ENCODE data around the gene SLC4A2. TPM values are rescaled to one million over a fixed set of nuclear protein-coding genes. Genes with fewer than 3 reads are reported as not detected.

The SLC4A2 gene
- total RNA-seq, 1 donor from 2014 or later = 182 TPM

DNA sequence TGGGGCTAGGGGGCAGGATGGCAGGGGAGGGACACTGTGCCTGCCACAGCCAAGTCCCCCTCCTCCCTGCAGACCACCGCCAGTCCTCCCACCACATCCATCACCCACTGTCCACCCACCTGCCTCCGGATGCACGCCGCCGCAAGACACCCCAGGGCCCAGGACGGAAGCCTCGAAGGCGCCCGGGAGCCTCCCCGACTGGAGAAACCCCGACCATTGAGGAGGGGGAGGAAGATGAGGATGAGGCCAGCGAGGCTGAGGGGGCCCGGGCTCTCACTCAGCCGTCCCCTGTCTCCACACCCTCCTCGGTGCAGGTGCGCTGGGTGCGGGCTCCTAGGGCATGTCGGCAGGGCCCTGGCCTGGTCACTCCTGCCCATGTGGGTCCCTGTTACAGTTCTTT lies 5.1 kb downstream of the SLC4A2 start:
- DNase-seq = no peak
- intact Hi-C loops (cut with DNase I) = no loop called here
- ATAC-seq = no peak
- no peaks in the 10 kb centered on the region for H3K27me3 ChIP-seq (ENCODE audit: low read depth)
- peaks cover 27% of the 10 kb centered on the region for H3K4me1 ChIP-seq
- no peaks in the 10 kb centered on the region for H3K9me3 ChIP-seq
- no peak overlapping the region for H3K27ac ChIP-seq
- H3K36me3 ChIP-seq = peaks cover 67% of the 10 kb centered on the region
- TF ChIP-seq, protein P1, sequence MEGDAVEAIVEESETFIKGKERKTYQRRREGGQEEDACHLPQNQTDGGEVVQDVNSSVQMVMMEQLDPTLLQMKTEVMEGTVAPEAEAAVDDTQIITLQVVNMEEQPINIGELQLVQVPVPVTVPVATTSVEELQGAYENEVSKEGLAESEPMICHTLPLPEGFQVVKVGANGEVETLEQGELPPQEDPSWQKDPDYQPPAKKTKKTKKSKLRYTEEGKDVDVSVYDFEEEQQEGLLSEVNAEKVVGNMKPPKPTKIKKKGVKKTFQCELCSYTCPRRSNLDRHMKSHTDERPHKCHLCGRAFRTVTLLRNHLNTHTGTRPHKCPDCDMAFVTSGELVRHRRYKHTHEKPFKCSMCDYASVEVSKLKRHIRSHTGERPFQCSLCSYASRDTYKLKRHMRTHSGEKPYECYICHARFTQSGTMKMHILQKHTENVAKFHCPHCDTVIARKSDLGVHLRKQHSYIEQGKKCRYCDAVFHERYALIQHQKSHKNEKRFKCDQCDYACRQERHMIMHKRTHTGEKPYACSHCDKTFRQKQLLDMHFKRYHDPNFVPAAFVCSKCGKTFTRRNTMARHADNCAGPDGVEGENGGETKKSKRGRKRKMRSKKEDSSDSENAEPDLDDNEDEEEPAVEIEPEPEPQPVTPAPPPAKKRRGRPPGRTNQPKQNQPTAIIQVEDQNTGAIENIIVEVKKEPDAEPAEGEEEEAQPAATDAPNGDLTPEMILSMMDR (IDR thresholded peaks at IDR 0.05) = no peak
- no peak overlapping the region for H3K4me3 ChIP-seq

DNA sequence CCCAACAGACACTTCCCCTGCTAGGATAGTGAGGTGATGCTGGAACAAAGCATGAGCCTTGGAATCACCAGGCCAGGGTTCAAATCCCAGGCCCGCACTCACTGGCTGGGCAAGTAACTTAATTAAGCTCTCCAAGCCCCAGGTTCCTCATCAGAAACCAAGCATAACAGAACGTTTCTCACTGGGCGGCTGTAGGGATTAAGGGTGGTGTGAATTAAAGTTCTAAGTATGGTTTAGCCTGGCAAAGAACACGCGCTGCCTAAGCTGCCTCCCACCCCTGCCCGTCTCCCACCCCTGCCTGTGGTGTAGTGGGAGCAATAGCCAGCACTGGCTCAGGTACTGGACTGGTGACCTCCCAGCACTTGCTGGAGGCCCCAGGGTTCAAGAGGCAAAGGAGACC lies 5.6 kb downstream of the SLC4A2 start:
- TF ChIP-seq, protein P1 (IDR thresholded peaks at IDR 0.05) = no peak

DNA sequence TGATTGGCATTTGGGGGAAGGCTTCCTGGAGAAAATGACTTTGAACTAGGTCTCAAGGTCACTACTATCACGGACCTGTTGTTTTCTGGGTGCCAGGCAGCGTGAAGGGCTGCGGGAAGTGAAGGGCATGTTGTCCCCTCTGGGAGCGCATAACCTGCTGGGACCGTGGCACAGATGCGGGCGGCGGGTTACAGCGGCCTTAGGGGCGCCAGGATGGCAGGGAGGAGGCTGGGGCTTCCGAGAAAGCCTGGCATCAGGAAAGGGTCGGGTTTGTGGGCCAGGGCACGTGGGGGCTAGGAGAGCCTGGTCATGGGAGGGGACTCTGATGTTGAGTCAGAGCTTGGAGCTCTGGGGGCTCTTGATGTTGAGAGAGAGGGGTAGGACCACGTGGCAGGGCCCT lies 6.1 kb downstream of the SLC4A2 start:
- Histone ChIP-seq H3K36me3 (peaks cover 78% of the 10 kb centered on the region), H3K4me3 (no peak overlapping the region), H3K27me3 (ENCODE audit: low read depth) (no peaks in the 10 kb centered on the region), H3K9me3 (no peaks in the 10 kb centered on the region), H3K4me1 (peaks cover 23% of the 10 kb centered on the region), H3K27ac (no peak overlapping the region)
- TF ChIP-seq, protein P1 (IDR thresholded peaks at IDR 0.05) = no peak
- DNase-seq = no peak
- intact Hi-C loops (cut with DNase I) = no loop called here
- ATAC-seq = no peak

More for the DNA sequence above, 5.6 kb downstream of the SLC4A2 start:
- DNase-seq (no peak), ATAC-seq (no peak)
- Histone ChIP-seq H3K36me3 (peaks cover 72% of the 10 kb centered on the region), H3K27ac (no peak overlapping the region), H3K27me3 (ENCODE audit: low read depth) (no peaks in the 10 kb centered on the region), H3K4me1 (peaks cover 27% of the 10 kb centered on the region), H3K4me3 (no peak overlapping the region), H3K9me3 (no peaks in the 10 kb centered on the region)
- intact Hi-C loops (cut with DNase I) = no loop called here

DNA sequence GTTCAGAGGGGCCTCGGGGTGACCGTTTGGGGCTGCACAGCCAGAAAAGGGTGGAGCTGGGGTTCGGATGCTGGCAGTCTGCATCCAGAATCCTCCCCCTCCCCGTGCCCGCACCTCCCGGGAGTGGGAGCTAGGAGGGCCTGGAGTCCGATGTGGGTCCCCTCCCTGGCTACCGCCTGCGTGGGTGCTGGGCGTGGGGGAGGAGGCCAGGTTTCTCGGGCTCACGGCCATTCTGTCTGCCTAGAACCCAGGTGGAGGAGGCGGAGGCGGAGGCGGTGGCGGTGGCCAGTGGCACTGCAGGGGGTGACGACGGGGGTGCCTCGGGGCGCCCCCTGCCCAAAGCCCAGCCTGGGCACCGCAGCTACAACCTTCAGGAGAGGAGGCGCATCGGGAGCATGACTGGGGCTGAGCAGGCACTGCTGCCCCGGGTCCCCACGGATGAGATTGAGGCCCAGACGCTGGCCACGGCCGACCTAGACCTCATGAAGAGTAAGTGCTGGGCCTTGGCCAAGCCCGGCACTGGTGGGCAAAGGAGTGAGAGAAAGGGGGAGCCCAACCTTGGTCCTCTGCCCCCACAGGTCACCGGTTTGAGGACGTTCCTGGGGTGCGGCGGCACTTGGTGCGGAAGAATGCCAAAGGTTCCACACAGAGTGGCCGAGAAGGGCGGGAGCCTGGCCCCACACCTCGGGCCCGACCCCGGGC lies 7.0 kb downstream of the SLC4A2 start:
- no peaks in the 10 kb centered on the region for H3K27me3 ChIP-seq (ENCODE audit: low read depth)
- no peak for ATAC-seq
- H3K4me1 ChIP-seq = peaks cover 14% of the 10 kb centered on the region
- TF ChIP-seq, protein P1 (IDR thresholded peaks at IDR 0.05) = no peak
- H3K27ac ChIP-seq = no peak overlapping the region
- DNase-seq = no peak
- intact Hi-C loops (cut with DNase I) = no loop called here
- no peaks in the 10 kb centered on the region for H3K9me3 ChIP-seq
- H3K36me3 ChIP-seq = peaks cover 87% of the 10 kb centered on the region
- no peak overlapping the region for H3K4me3 ChIP-seq

DNA sequence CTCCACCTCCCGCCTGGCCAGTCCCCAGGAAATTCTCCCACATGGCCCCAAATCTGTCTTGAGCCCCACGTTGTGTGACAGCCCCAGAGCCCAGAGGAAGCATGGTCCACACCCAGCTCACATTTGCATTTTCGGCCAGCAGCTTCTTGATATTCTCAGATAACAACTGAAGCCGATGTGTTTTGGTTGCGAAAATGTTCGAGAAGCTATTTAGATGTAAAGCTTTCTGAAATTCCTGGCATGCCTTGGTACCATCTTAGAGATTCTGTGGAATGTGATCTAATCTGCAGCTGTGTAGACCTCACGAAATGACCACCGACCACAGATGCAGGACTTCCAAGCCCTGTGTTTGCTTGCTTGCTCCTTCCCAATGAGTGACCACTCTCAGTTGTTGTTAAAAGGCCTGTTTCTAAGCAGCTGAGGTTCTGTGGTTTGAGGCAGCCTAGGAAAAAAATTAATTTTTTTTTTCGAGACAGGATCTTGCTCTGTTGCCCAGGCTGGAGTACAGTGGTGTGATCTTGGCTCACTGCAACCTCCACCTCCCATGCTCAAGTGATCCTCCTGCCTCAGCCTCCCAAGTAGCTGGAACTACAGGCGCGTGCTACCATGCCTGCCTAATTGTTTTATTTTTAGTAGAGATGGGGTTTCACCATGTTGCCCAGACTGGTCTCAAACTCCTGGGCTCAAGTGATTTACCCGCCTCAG lies 8.8 kb downstream of the SLC4A2 start:
- no peak for DNase-seq
- Histone ChIP-seq H3K27me3 (ENCODE audit: low read depth) (no peaks in the 10 kb centered on the region), H3K4me1 (no peaks in the 10 kb centered on the region), H3K27ac (no peak overlapping the region), H3K9me3 (no peaks in the 10 kb centered on the region), H3K36me3 (peaks cover 95% of the 10 kb centered on the region), H3K4me3 (no peak overlapping the region)
- TF ChIP-seq, protein P1 (IDR thresholded peaks at IDR 0.05) = no peak
- intact Hi-C loops (cut with DNase I) = no loop called here
- ATAC-seq = no peak

Measured in lower lobe of right lung (tissue), 2 donors.